H1 (cell line): ENCODE data around the gene SPDYE4. TPM values are rescaled to one million over a fixed set of nuclear protein-coding genes. Genes with fewer than 3 reads are reported as not detected.

ENCODE experiments used
- CTCF ChIA-PET: fragments of 300-600 bp; sonication (Branson Sonifier 250); formaldehyde crosslinking; loops from one replicate; lab custom pipeline; 2021; ENCODE audit not compliant: partially characterized antibody; lab: Charles Lee
- POLR2A ChIA-PET: fragments of 300-600 bp; sonication (Branson Sonifier 250); formaldehyde crosslinking; loops from one replicate; lab custom pipeline; 2021; ENCODE audit warnings: inconsistent platforms; ENCODE audit not compliant: partially characterized antibody; lab: Charles Lee
- DNase-seq, 2 experiments: peaks; one replicate each; pipeline versions ENCODE4 v3.0.0 to v3.0.0-alpha.2; 2010 to 2022; ENCODE audit warnings: low spot score in 2 of 2, low read depth in 1 of 2, mixed read lengths in 1 of 2
- FAIRE-seq: peaks from 2 replicates; lab custom pipeline; 2011; peaks lifted over from hg19 to GRCh38; lab: Jason Lieb, UNC
- H2AFZ ChIP-seq: 2 replicates; pipeline ENCODE4 v1.8.1; 2012; ENCODE audit warnings: low read length, inconsistent platforms
- H2AK5ac ChIP-seq: 2 replicates; pipeline ENCODE4 v1.6.1; 2013; ENCODE audit warnings: low read depth, low read length
- H2BK120ac ChIP-seq: replicated peaks from 2 replicates; pipeline ENCODE3; 2013; ENCODE audit warnings: low read depth, low read length, inconsistent platforms
- H2BK12ac ChIP-seq: 2 replicates; pipeline ENCODE4 v1.6.1; 2013; ENCODE audit warnings: low read depth, low read length
- H2BK15ac ChIP-seq: 2 replicates; pipeline ENCODE4 v1.6.1; 2013; ENCODE audit warnings: low read length
- H2BK20ac ChIP-seq: 2 replicates; pipeline ENCODE4 v1.6.1; 2013; ENCODE audit warnings: low read length
- H2BK5ac ChIP-seq: 2 replicates; pipeline ENCODE4 v1.6.1; 2013; ENCODE audit warnings: low read depth, low read length
- H3K14ac ChIP-seq: 2 replicates; pipeline ENCODE4 v1.6.1; 2013; ENCODE audit warnings: inconsistent platforms; ENCODE audit not compliant: insufficient read length
- H3K18ac ChIP-seq: 2 replicates; pipeline ENCODE4 v1.6.1; 2013; ENCODE audit warnings: low read length; ENCODE audit errors: extremely low read depth
- H3K23ac ChIP-seq: 2 replicates; pipeline ENCODE4 v1.6.1; 2013; ENCODE audit warnings: inconsistent platforms; ENCODE audit not compliant: insufficient read length
- H3K23me2 ChIP-seq: 2 replicates; pipeline ENCODE4 v1.6.1; 2013; ENCODE audit warnings: low read depth, low read length
- H3K27ac ChIP-seq: 2 replicates; pipeline ENCODE4 v1.6.1; 2011; ENCODE audit warnings: low read depth, low read length, inconsistent platforms
- H3K27me3 ChIP-seq, 4 experiments: replicated peaks in 1 of 4; 1 replicate in 1 of 4; 2 replicates in 3 of 4; pipeline versions ENCODE4 v1.6.1 to v1.8.1; 2011 to 2013; ENCODE audit warnings: low read length in 3 of 4, mild to moderate bottlenecking in 3 of 4, inconsistent platforms in 2 of 4, mixed read lengths in 2 of 4, moderate library complexity in 1 of 4; ENCODE audit not compliant: control insufficient read depth in 3 of 4, insufficient read depth in 3 of 4; ENCODE audit errors: extremely low read depth in 1 of 4
- H3K36me3 ChIP-seq, 4 experiments: 2 replicates each; pipeline versions ENCODE4 v1.6.1 to v1.8.1; 2011 to 2013; ENCODE audit warnings: mild to moderate bottlenecking in 4 of 4, low read length in 3 of 4, moderate library complexity in 2 of 4, control low read depth in 1 of 4, inconsistent platforms in 1 of 4; ENCODE audit not compliant: insufficient read depth in 4 of 4, control insufficient read depth in 2 of 4
- H3K4ac ChIP-seq: replicated peaks from 2 replicates; pipeline ENCODE3; 2013; ENCODE audit warnings: low read length, low read depth, mixed read lengths, inconsistent platforms; ENCODE audit not compliant: insufficient read length
- H3K4me1 ChIP-seq, 4 experiments: replicated peaks in 1 of 4; 1 replicate in 1 of 4; 2 replicates in 3 of 4; pipeline versions ENCODE4 v1.6.1 to v1.8.1; 2011 to 2013; ENCODE audit warnings: low read length in 3 of 4, inconsistent platforms in 2 of 4, mixed read lengths in 1 of 4; ENCODE audit not compliant: insufficient read depth in 4 of 4, control insufficient read depth in 3 of 4
- H3K4me2 ChIP-seq, 2 experiments: 2 replicates each; pipeline versions ENCODE4 v1.6.1 to v1.8.1; 2011 to 2013; ENCODE audit warnings: low read depth in 2 of 2, low read length in 2 of 2, control low read depth in 1 of 2, inconsistent platforms in 1 of 2, mild to moderate bottlenecking in 1 of 2; ENCODE audit not compliant: insufficient read depth in 1 of 2
- H3K4me3 ChIP-seq, 4 experiments: fragments of 200-600, 300-600 bp in 1 of 4; sonication (generic), shearing (Covaris generic), sonication (Bioruptor Twin) in 1 of 4; 2 replicates each; pipeline versions ENCODE4 v1.5.1 to v1.8.1; 2011 to 2016; ENCODE audit warnings: low read length in 4 of 4, low read depth in 3 of 4, control low read depth in 2 of 4, inconsistent platforms in 2 of 4, mild to moderate bottlenecking in 2 of 4, mixed read lengths in 1 of 4, moderate library complexity in 1 of 4; ENCODE audit not compliant: insufficient read depth in 2 of 4; ENCODE audit errors: extremely low read depth in 1 of 4
- H3K56ac ChIP-seq: replicated peaks from 2 replicates; pipeline ENCODE3; 2013; ENCODE audit warnings: low read depth, mild to moderate bottlenecking, mixed read lengths, low read length, inconsistent platforms; ENCODE audit not compliant: insufficient read length
- H3K79me1 ChIP-seq: 2 replicates; pipeline ENCODE4 v1.6.1; 2013; ENCODE audit warnings: low read depth, low read length, control low read depth
- H3K79me2 ChIP-seq, 2 experiments: 2 replicates each; pipeline versions ENCODE4 v1.6.1 to v1.8.1; 2012 to 2013; ENCODE audit warnings: low read length in 2 of 2, mild to moderate bottlenecking in 2 of 2, inconsistent platforms in 1 of 2; ENCODE audit not compliant: insufficient read depth in 2 of 2, control insufficient read depth in 1 of 2
- H3K9ac ChIP-seq, 4 experiments: replicated peaks in 1 of 4; 1 replicate in 1 of 4; 2 replicates in 3 of 4; pipeline versions ENCODE4 v1.6.1 to v1.8.1; 2011 to 2013; ENCODE audit warnings: low read depth in 3 of 4, low read length in 3 of 4, control low read depth in 2 of 4, mild to moderate bottlenecking in 2 of 4, moderate library complexity in 2 of 4, inconsistent platforms in 1 of 4; ENCODE audit errors: extremely low read depth in 1 of 4
- H3K9me3 ChIP-seq, 2 experiments: 2 replicates each; pipeline versions ENCODE4 v1.6.1 to v1.8.1; 2012 to 2013; ENCODE audit warnings: mild to moderate bottlenecking in 2 of 2, moderate library complexity in 2 of 2, control low read depth in 1 of 2, inconsistent platforms in 1 of 2, low read depth in 1 of 2, low read length in 1 of 2, mixed read lengths in 1 of 2; ENCODE audit not compliant: insufficient read depth in 2 of 2
- H4K20me1 ChIP-seq, 2 experiments: replicated peaks in 1 of 2; 2 replicates each; pipeline versions ENCODE3 to v1.8.1; 2011 to 2013; ENCODE audit warnings: inconsistent platforms in 2 of 2, low read length in 2 of 2, mild to moderate bottlenecking in 1 of 2; ENCODE audit not compliant: insufficient read depth in 2 of 2, control insufficient read depth in 1 of 2
- H4K5ac ChIP-seq: 2 replicates; pipeline ENCODE4 v1.6.1; 2013; ENCODE audit warnings: low read length, low read depth, mixed read lengths, inconsistent platforms; ENCODE audit not compliant: insufficient read length
- H4K8ac ChIP-seq: 2 replicates; pipeline ENCODE4 v1.8.0; 2013; ENCODE audit warnings: mild to moderate bottlenecking, moderate library complexity, low read length, inconsistent platforms; ENCODE audit not compliant: insufficient read depth; ENCODE audit errors: extremely low read depth
- H4K91ac ChIP-seq: replicated peaks from 2 replicates; pipeline ENCODE3; 2013; ENCODE audit warnings: low read length, mixed read lengths, inconsistent platforms; ENCODE audit not compliant: insufficient read length
- RNF2 ChIP-seq: fragments of 200-900, 300-1000 bp; sonication (generic); IDR thresholded peaks from 2 replicates; pipeline ENCODE4 v1.7.1; 2016; ENCODE audit warnings: borderline replicate concordance, low read depth, mild to moderate bottlenecking, antibody characterized with exemption, low read length; ENCODE audit not compliant: poor library complexity, severe bottlenecking; ENCODE audit errors: missing control alignments
- TAF1 ChIP-seq: IDR thresholded peaks from 2 replicates; pipeline ENCODE4 v1.6.1; 2011; ENCODE audit warnings: mild to moderate bottlenecking, low read depth, low read length
- TEAD4 ChIP-seq: IDR thresholded peaks from 2 replicates; pipeline ENCODE4 v1.6.1; 2012; ENCODE audit warnings: low read depth, low read length, inconsistent platforms, mixed read lengths
- WGBS, 2 experiments: shearing (Covaris generic) in 1 of 2; methylation state at CpG; one replicate each; pipeline versions ENCODE4 v1.1.6 to v1.1.7; 2013 to 2015; ENCODE audit warnings: low lambda C conversion rate in 2 of 2, mixed read lengths in 2 of 2, inconsistent platforms in 1 of 2, low coverage in 1 of 2, missing lambda C conversion rate in 1 of 2; ENCODE audit not compliant: insufficient replicate concordance in 2 of 2, insufficient coverage in 1 of 2, insufficient read length in 1 of 2; ENCODE audit errors: extremely low coverage in 1 of 2, missing lambda C conversion rate in 1 of 2; 5-methylcytosine and 5-hydroxymethylcytosine counted together
- polyA plus RNA-seq, 7 experiments: library from polyadenylated mRNA; depleted of rRNA in 3 of 7; stranded (reverse) in 5 of 7; unstranded in 2 of 7; fragments of >200 nt in 5 of 7; fragments of 200-250 nt in 2 of 7; gene quantifications; 1 replicate in 5 of 7; 2 replicates in 1 of 7; 4 replicates in 1 of 7; pipeline versions ENCODE4 v1.2.1 to v1.2.3, GENCODE V29; 2011 to 2013; ENCODE audit warnings: missing spikeins in 2 of 7, mixed read lengths in 2 of 7
- total RNA-seq: library from RNA; stranded (reverse); fragmentation: NEBNext Ultra II Directional; extraction: Animal tissue kit (Norgen Biotek cat#: 25700); gene quantifications from 2 replicates; pipeline ENCODE4 v1.2.1, GENCODE V29; 2021

SPDYE4 gene
- total and polyA plus RNA-seq, 2 of the 8 experiments (the other 6 are each of a cell fraction or from before 2014, with no cell fraction given), result not detected

DNA sequence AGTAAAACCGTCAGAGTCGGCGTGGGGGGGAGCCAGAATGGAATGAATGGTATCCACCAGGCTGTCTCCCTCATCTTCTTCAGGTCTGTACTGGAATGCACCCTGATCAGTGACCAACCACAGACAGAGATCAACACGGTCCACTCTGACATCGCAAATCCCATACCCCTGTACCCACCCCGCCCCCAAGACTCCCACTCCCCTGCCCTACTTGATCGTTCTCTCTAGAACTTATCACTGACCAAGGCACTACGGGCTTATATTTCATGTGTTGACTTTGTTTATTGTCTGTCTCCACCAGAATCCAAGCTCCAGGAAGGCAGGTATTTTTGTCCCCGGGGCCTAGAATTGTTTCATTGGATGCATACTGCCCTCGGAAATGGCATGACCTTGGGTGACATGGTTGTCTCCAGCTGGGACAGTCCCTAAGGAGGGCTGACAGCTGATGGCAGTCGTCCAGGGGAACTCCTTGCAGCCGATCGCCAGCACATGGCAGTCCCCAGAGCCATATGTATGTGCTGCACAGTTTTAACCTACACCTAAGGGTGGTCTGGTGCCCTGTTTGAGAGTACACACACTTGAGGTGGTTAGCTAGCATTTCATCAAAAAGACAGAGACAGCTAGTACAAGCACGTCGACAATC is 41.3 kb upstream of the SPDYE4 start:
- Histone ChIP-seq H3K56ac (no peak overlapping the region), H4K8ac (no peak overlapping the region), H3K9me3 (no peaks in the 10 kb centered on the region), H3K23ac (no peak overlapping the region), H2BK5ac (no peak overlapping the region), H3K18ac (no peak overlapping the region), H3K79me1 (no peaks in the 10 kb centered on the region), H2AK5ac (no peak overlapping the region), H3K9ac (0 out of 7 replicates have a peak overlapping the region, but pooled peaks of 1 of the 4 experiments have one; percentile 43), H2BK15ac (no peak overlapping the region), H3K4me2 (peak overlapping the region; percentile 77 to 79), H3K14ac (no peak overlapping the region), H3K36me3 (no peaks in the 10 kb centered on the region), H3K27me3 (peaks cover 0 to 6% (median 1%) of the 10 kb centered on the region in 4 experiments; a peak in 3 of 7 replicates), H3K23me2 (peaks cover 6% of the 10 kb centered on the region; the same call in 1 of the 2 replicates), H3K4ac (no peak overlapping the region), H2BK20ac (no peak overlapping the region), H3K27ac (no peak overlapping the region), H3K79me2 (no peaks in the 10 kb centered on the region), H4K20me1 (no peaks in the 10 kb centered on the region), H2AFZ (0 out of 2 replicates have a peak overlapping the region, but pooled peaks have one; percentile 76), H2BK12ac (no peak overlapping the region), H4K5ac (no peak overlapping the region), H2BK120ac (no peak overlapping the region), H3K4me3 (peak overlapping the region; percentile 21 to 71 (median 26); a peak in 4 of 8 replicates), H3K4me1 (peaks cover 0 to 19% (median 9%) of the 10 kb centered on the region in 4 experiments; a peak in 6 of 7 replicates), H4K91ac (no peak overlapping the region)
- FAIRE-seq (no peak), DNase-seq (no peak)
- WGBS, 2 experiments, result 75% methylated on average over 11 of the region's 15 CpGs; no CpG with 5 or more reads in 1 of the 2 experiments
- peak; percentile 41; the same call in 1 of the 2 replicates for TF ChIP-seq TEAD4
- no peak for TF ChIP-seq RNF2
- TF ChIP-seq TAF1, result no peak
- POLR2A ChIA-PET, result interaction anchor here (0.5 to 1.6 kb wide), 10 partner anchors 10 to 626 kb away, joined by 3 to 4 read pairs (median 4); no protein-coding TSS in a partner anchor
- CTCF ChIA-PET, result interaction anchor here (0.6 to 4.1 kb wide), 14 partner anchors 11 to 124 kb away, joined by 3 to 33 read pairs (median 4); no protein-coding TSS in a partner anchor
